HCT116 (cell line): Measurements from ENCODE around the gene NUDT8. TPM values are rescaled to one million over a fixed set of nuclear protein-coding genes. Genes with fewer than 3 reads are reported as not detected.
"Not testable (repeated sequence)": the region's sequence is repeated elsewhere in the genome, so short reads cannot be mapped to it uniquely, and the experiment has no call there.

Experiments used
- ATAC-seq: fragments of 200-7000 bp; cut with Tn5 transposase; 2 replicates; pipeline ENCODE4 v1.9.1; 2020; ENCODE audit warnings: mild to moderate bottlenecking, moderate library complexity
- BruUV-seq: library from RNA; stranded (reverse); fragments of 400-500 nt; replicated peaks from 2 replicates; lab custom pipeline; 2021; lab: Mats Ljungman, UMichigan
- CTCF ChIA-PET: fragments of 300-600 bp; sonication (Branson Sonifier 250); formaldehyde crosslinking; loops from one replicate; lab custom pipeline; 2021; ENCODE audit warnings: antibody characterized with exemption; lab: Charles Lee
- POLR2A ChIA-PET: fragments of 300-600, 350-600 bp; sonication (Branson Sonifier 250); formaldehyde crosslinking; loops from one replicate; lab custom pipeline; 2021; ENCODE audit warnings: antibody characterized with exemption; lab: Charles Lee
- RAD21 ChIA-PET, 2 experiments: fragments of 300-600 bp; sonication (Branson Sonifier 250); formaldehyde crosslinking; loops; one replicate each; lab custom pipeline; 2023; ENCODE audit warnings: low total read pairs in 2 of 2; ENCODE audit not compliant: uncharacterized antibody in 2 of 2, unreplicated experiment in 2 of 2, low non-redundant PET in 1 of 2; lab: Charles Lee
- DNase-seq: peaks from one replicate; pipeline ENCODE4 v3.0.0-alpha.2; 2010; ENCODE audit warnings: low read depth, low spot score
- H2AFZ ChIP-seq: fragments of 200-600 bp; shearing (Covaris generic), sonication (generic); 2 replicates; pipeline ENCODE4 v1.6.1; 2017; ENCODE audit warnings: low read depth, mixed run types, mixed read lengths, antibody characterized with exemption, low read length; ENCODE audit not compliant: poor library complexity, severe bottlenecking
- H3K27ac ChIP-seq: 2 replicates; pipeline ENCODE4 v1.5.1; 2012; ENCODE audit warnings: low read depth, low read length
- H3K27me3 ChIP-seq: fragments of 200-600 bp; sonication (generic); 2 replicates; pipeline ENCODE4 v1.6.1; 2016; ENCODE audit warnings: mixed run types, low read length, mixed read lengths; ENCODE audit not compliant: insufficient read depth
- H3K36me3 ChIP-seq, 2 experiments: fragments of 200-500 bp in 1 of 2; fragments of 200-600 bp in 1 of 2; sonication (Bioruptor generic) in 1 of 2; sonication (generic) in 1 of 2; 2 replicates each; pipeline versions ENCODE4 v1.5.1 to v1.6.1; 2014 to 2016; ENCODE audit warnings: low read length in 2 of 2, inconsistent platforms in 1 of 2, mixed read lengths in 1 of 2, mixed run types in 1 of 2; ENCODE audit not compliant: insufficient read depth in 2 of 2, control insufficient read depth in 1 of 2
- H3K4me1 ChIP-seq, 2 experiments: fragments of 200-600 bp in 1 of 2; sonication (generic) in 1 of 2; 2 replicates each; pipeline versions ENCODE4 v1.5.1 to v1.6.1; 2012 to 2017; ENCODE audit warnings: low read length in 2 of 2, inconsistent platforms in 1 of 2, mild to moderate bottlenecking in 1 of 2, mixed read lengths in 1 of 2, mixed run types in 1 of 2, moderate library complexity in 1 of 2; ENCODE audit not compliant: insufficient read depth in 2 of 2, control insufficient read depth in 1 of 2
- H3K4me2 ChIP-seq: fragments of 200-600 bp; sonication (generic); 2 replicates; pipeline ENCODE4 v1.6.1; 2017; ENCODE audit warnings: mixed run types, low read length, mixed read lengths
- H3K4me3 ChIP-seq, 2 experiments: fragments of 200-600 bp in 1 of 2; sonication (generic) in 1 of 2; replicated peaks in 1 of 2; 2 replicates each; pipeline ENCODE4 v1.5.1; 2011 to 2016; ENCODE audit warnings: low read length in 2 of 2, control low read depth in 1 of 2, low read depth in 1 of 2, mild to moderate bottlenecking in 1 of 2, mixed read lengths in 1 of 2, mixed run types in 1 of 2
- H3K79me2 ChIP-seq: fragments of 200-600 bp; sonication (generic); 2 replicates; pipeline ENCODE4 v1.6.1; 2017; ENCODE audit warnings: mild to moderate bottlenecking, mixed run types, low read length, moderate library complexity, mixed read lengths; ENCODE audit not compliant: insufficient read depth
- H3K9ac ChIP-seq: fragments of 200-600 bp; sonication (generic); 2 replicates; pipeline ENCODE4 v1.6.1; 2016; ENCODE audit warnings: low read length, mixed read lengths
- H3K9me2 ChIP-seq: fragments of 200-600 bp; sonication (generic), shearing (Covaris generic); 2 replicates; pipeline ENCODE4 v1.6.1; 2017; ENCODE audit warnings: mixed run types, mild to moderate bottlenecking, moderate library complexity; ENCODE audit not compliant: insufficient read depth
- H3K9me3 ChIP-seq, 2 experiments: fragments of 200-500 bp in 1 of 2; fragments of 200-600 bp in 1 of 2; sonication (Bioruptor generic) in 1 of 2; sonication (generic) in 1 of 2; 2 replicates each; pipeline ENCODE4 v1.6.1; 2014 to 2017; ENCODE audit warnings: low read length in 2 of 2, mixed read lengths in 2 of 2, inconsistent platforms in 1 of 2, low read depth in 1 of 2, mild to moderate bottlenecking in 1 of 2, mixed run types in 1 of 2, moderate library complexity in 1 of 2; ENCODE audit not compliant: control insufficient read depth in 1 of 2, insufficient read depth in 1 of 2
- H4K20me1 ChIP-seq: fragments of 200-600 bp; sonication (generic), shearing (Covaris generic); 2 replicates; pipeline ENCODE4 v1.6.1; 2017; ENCODE audit warnings: mixed run types, mild to moderate bottlenecking, moderate library complexity; ENCODE audit not compliant: insufficient read depth
- CBX3 ChIP-seq: IDR thresholded peaks from 2 replicates; pipeline ENCODE4 v1.6.1; 2012; ENCODE audit warnings: low read depth
- CEBPB ChIP-seq: IDR thresholded peaks from 2 replicates; pipeline ENCODE4 v1.6.1; 2012; ENCODE audit warnings: low read depth
- EGR1 ChIP-seq: IDR thresholded peaks from 2 replicates; pipeline ENCODE4 v1.6.1; 2012; ENCODE audit warnings: low read depth
- EZH2 ChIP-seq: fragments of 200-600 bp; sonication (generic); IDR thresholded peaks from 2 replicates; pipeline ENCODE4 v1.6.1; 2017; ENCODE audit warnings: antibody characterized with exemption, mixed run types
- EZH2phosphoT487 ChIP-seq: fragments of 200-600 bp; IDR thresholded peaks from 2 replicates; pipeline ENCODE4 v1.6.1; 2018; ENCODE audit warnings: antibody characterized with exemption, borderline replicate concordance
- FOSL1 ChIP-seq: IDR thresholded peaks from 2 replicates; pipeline ENCODE4 v1.6.1; 2012; ENCODE audit warnings: low read depth
- JUND ChIP-seq: IDR thresholded peaks from 2 replicates; pipeline ENCODE4 v1.6.1; 2012
- POLR2A ChIP-seq: IDR thresholded peaks from 2 replicates; pipeline ENCODE4 v1.7.0; 2011; ENCODE audit warnings: borderline replicate concordance; ENCODE audit not compliant: insufficient read depth, insufficient read length; ENCODE audit errors: extremely low read depth
- POLR2AphosphoS5 ChIP-seq: IDR thresholded peaks from 2 replicates; pipeline ENCODE4 v1.6.1; 2011; ENCODE audit warnings: mild to moderate bottlenecking, low read depth, low read length, moderate library complexity
- RAD21 ChIP-seq: IDR thresholded peaks from 2 replicates; pipeline ENCODE4 v1.6.1; 2012; ENCODE audit warnings: low read depth, mild to moderate bottlenecking
- SP1 ChIP-seq: IDR thresholded peaks from 2 replicates; pipeline ENCODE4 v1.6.1; 2012; ENCODE audit warnings: low read depth
- TCF7L2 ChIP-seq: IDR thresholded peaks from 2 replicates; pipeline ENCODE4 v1.7.0; 2011; ENCODE audit warnings: borderline replicate concordance, inconsistent platforms; ENCODE audit not compliant: insufficient read depth, insufficient read length; ENCODE audit errors: extremely low read depth
- intact Hi-C: fragments of 100-400 bp; cut with micrococcal nuclease; formaldehyde crosslinking; loops from 2 replicates; pipeline ENCODE4 v1.10.0; 2022
- total RNA-seq: library from RNA; stranded (reverse); gene quantifications from one replicate; pipeline ENCODE4 v1.2.1, GENCODE V29; 2021; ENCODE audit not compliant: unreplicated experiment
- TF ChIP-seq, protein P1 (sequence below): IDR thresholded peaks from 2 replicates; pipeline ENCODE4 v1.6.1; 2011; ENCODE audit warnings: mild to moderate bottlenecking, low read length, moderate library complexity; ENCODE audit not compliant: insufficient replicate concordance; ENCODE audit errors: extremely low read depth
- TF ChIP-seq, protein P2 (sequence below): IDR thresholded peaks from 2 replicates; pipeline ENCODE4 v1.6.1; 2012
- TF ChIP-seq, protein P3 (sequence below): IDR thresholded peaks from 2 replicates; pipeline ENCODE4 v1.6.1; 2012
- TF ChIP-seq, protein P4 (sequence below): IDR thresholded peaks from 2 replicates; pipeline ENCODE4 v1.6.1; 2012; ENCODE audit warnings: low read depth

Gene NUDT8
- total RNA-seq, 1 experiment from 2014 or later: 18.7 TPM

DNA sequence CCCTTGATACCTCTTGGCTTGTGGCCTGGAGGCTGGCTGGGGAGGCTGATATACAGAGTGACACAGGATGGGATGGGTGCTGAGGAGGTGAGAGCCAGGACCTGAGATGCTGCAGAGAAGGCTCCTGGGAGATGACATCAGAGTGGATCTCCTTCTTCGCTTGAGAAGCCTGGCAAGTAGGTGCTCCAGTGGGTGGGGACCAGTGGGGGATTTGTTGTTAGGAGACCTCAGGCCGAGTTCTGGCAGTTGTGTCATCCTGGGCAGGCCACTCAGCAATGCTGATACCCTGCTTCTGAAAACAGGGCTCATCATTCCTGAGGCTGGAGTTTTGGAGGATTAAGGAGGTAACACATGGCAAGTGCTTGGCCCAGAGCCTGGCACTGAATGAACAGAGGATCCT is 24.9 kb downstream of the NUDT8 start:
- ATAC-seq (no peak), DNase-seq (no peak)
- ChIA-PET CTCF (interaction anchor here (1.2 kb wide), 1 partner anchor 10 kb away, joined by 3 read pairs; no protein-coding TSS in a partner anchor), RAD21 (no interaction called here), POLR2A (no interaction called here)
- Histone ChIP-seq H2AFZ (no peak overlapping the region), H3K4me1 (peaks cover 6 to 20% of the 10 kb centered on the region in 2 experiments), H3K4me2 (no peak overlapping the region), H3K9me3 (no peaks in the 10 kb centered on the region), H3K27me3 (no peaks in the 10 kb centered on the region), H3K4me3 (no peak overlapping the region), H4K20me1 (no peaks in the 10 kb centered on the region), H3K36me3 (peaks cover 10 to 14% of the 10 kb centered on the region in 2 experiments; a peak in 3 of 4 replicates), H3K79me2 (peaks cover 27% of the 10 kb centered on the region), H3K27ac (no peak overlapping the region), H3K9ac (no peak overlapping the region), H3K9me2 (no peaks in the 10 kb centered on the region)
- BruUV-seq: no TSS peak
- TF ChIP-seq RAD21 (no peak), SP1 (no peak), FOSL1 (no peak), POLR2A (no peak), TCF7L2 (no peak), EGR1 (no peak), EZH2 (no peak), POLR2AphosphoS5 (no peak), CBX3 (no peak), JUND (no peak), CEBPB (no peak), EZH2phosphoT487 (no peak)
- TF ChIP-seq, protein P1, sequence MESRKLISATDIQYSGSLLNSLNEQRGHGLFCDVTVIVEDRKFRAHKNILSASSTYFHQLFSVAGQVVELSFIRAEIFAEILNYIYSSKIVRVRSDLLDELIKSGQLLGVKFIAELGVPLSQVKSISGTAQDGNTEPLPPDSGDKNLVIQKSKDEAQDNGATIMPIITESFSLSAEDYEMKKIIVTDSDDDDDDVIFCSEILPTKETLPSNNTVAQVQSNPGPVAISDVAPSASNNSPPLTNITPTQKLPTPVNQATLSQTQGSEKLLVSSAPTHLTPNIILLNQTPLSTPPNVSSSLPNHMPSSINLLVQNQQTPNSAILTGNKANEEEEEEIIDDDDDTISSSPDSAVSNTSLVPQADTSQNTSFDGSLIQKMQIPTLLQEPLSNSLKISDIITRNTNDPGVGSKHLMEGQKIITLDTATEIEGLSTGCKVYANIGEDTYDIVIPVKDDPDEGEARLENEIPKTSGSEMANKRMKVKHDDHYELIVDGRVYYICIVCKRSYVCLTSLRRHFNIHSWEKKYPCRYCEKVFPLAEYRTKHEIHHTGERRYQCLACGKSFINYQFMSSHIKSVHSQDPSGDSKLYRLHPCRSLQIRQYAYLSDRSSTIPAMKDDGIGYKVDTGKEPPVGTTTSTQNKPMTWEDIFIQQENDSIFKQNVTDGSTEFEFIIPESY: no peak
- TF ChIP-seq, protein P2, sequence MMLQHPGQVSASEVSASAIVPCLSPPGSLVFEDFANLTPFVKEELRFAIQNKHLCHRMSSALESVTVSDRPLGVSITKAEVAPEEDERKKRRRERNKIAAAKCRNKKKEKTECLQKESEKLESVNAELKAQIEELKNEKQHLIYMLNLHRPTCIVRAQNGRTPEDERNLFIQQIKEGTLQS: no peak
- TF ChIP-seq, protein P3, sequence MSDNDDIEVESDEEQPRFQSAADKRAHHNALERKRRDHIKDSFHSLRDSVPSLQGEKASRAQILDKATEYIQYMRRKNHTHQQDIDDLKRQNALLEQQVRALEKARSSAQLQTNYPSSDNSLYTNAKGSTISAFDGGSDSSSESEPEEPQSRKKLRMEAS: no peak
- TF ChIP-seq, protein P4, sequence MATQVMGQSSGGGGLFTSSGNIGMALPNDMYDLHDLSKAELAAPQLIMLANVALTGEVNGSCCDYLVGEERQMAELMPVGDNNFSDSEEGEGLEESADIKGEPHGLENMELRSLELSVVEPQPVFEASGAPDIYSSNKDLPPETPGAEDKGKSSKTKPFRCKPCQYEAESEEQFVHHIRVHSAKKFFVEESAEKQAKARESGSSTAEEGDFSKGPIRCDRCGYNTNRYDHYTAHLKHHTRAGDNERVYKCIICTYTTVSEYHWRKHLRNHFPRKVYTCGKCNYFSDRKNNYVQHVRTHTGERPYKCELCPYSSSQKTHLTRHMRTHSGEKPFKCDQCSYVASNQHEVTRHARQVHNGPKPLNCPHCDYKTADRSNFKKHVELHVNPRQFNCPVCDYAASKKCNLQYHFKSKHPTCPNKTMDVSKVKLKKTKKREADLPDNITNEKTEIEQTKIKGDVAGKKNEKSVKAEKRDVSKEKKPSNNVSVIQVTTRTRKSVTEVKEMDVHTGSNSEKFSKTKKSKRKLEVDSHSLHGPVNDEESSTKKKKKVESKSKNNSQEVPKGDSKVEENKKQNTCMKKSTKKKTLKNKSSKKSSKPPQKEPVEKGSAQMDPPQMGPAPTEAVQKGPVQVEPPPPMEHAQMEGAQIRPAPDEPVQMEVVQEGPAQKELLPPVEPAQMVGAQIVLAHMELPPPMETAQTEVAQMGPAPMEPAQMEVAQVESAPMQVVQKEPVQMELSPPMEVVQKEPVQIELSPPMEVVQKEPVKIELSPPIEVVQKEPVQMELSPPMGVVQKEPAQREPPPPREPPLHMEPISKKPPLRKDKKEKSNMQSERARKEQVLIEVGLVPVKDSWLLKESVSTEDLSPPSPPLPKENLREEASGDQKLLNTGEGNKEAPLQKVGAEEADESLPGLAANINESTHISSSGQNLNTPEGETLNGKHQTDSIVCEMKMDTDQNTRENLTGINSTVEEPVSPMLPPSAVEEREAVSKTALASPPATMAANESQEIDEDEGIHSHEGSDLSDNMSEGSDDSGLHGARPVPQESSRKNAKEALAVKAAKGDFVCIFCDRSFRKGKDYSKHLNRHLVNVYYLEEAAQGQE: no peak
- intact Hi-C loops: no loop called here

DNA sequence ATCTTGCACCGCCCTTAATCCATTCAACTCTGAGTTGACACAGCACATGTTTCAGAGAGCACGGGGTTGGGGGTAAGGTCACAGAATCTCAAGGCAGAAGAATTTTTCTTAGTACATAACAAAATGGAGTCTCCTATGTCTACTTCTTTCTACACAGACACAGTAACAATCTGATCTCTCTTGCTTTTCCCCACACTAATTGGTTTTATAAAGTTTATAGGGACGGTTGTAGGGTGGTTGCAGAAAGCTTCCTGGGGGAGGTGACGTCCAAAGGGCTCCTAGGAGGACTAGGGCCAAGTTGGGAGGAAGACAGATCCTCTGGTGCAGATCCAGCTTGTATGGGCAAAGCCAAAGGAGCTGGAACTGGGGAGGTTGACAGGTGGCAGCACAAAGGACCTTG is 25.6 kb downstream of the NUDT8 start:
- H3K27ac ChIP-seq, H3K9ac ChIP-seq, BruUV-seq, DNase-seq, CTCF ChIA-PET, H4K20me1 ChIP-seq, H3K9me3 ChIP-seq, H3K27me3 ChIP-seq, intact Hi-C loops, H3K36me3 ChIP-seq, H2AFZ ChIP-seq, H3K4me3 ChIP-seq, ATAC-seq, H3K9me2 ChIP-seq, H3K4me2 ChIP-seq, POLR2A ChIA-PET: not testable (repeated sequence)
- H3K4me1 ChIP-seq: peaks cover 6 to 20% of the 10 kb centered on the region in 2 experiments
- peaks cover 24% of the 10 kb centered on the region for H3K79me2 ChIP-seq
- RAD21 ChIA-PET: interaction anchor here in 1 of 2 experiments (0.6 kb wide), 1 partner anchor 31 kb away, joined by 3 read pairs; no protein-coding TSS in a partner anchor
